Inflammatory macrophage (primary cell): Measurements from ENCODE around the gene FSIP2.
"Not testable (repeated sequence)": the region's sequence is repeated elsewhere in the genome, so short reads cannot be mapped to it uniquely, and the experiment has no call there.

Experiments used
- DNase-seq, 2 donors: peaks; one replicate each; pipeline ENCODE4 v3.0.0-alpha.2; 2020 to 2022

FSIP2 gene

DNA sequence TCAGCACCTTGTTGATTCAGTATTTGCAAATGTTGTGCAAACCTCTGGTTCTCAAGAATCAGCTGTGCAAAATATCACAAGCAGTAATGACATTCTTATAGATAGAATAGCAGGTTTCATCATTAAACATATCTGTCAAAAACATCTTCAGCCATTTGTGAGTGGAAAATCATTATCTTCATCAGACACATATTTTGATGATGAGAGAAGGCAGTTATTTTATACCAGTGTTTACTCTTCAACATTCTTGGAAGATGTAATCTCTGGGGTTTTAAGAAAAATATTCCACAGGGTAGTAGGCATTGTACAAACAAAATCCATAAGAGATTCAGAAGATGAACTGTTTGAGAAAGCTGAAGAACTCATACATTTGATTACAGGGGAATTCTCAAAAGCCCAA is 64.3 kb downstream of the FSIP2 start:
- no peak for DNase-seq

DNA sequence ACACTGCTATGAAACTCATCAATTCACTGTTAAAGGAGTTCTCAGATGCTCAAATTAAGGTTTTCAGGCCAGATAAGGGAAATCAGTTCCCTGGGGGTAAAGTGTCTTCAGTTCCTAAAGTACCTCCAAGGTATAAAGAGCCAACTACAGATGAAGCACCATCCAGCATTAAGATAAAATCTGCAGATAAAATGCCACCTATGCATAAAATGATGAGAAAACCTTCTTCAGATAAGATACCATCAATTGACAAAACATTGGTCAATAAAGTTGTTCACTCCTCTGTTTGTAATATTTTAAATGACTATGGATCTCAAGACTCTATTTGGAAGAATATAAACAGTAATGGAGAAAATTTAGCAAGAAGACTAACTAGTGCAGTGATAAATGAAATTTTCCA is 68.2 kb downstream of the FSIP2 start:
- DNase-seq: no peak

DNA sequence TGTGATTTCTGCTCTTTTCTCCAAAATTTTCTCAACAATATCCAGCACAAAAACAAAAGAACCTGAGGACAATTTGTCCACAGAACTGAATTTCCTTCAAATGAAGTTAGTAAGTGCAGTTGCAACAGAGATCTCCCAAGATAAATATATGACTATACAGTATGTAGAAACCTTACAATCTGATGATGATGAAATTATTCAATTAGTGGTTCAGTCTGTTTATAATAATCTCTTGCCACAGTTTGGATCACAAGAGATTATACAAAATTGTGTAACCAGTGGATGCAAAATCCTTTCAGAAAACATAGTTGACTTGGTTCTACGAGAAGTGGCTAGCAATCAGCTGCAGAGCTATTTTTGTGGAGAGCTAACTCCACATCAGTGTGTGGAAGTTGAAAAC is 68.7 kb downstream of the FSIP2 start:
- DNase-seq: no peak

DNA sequence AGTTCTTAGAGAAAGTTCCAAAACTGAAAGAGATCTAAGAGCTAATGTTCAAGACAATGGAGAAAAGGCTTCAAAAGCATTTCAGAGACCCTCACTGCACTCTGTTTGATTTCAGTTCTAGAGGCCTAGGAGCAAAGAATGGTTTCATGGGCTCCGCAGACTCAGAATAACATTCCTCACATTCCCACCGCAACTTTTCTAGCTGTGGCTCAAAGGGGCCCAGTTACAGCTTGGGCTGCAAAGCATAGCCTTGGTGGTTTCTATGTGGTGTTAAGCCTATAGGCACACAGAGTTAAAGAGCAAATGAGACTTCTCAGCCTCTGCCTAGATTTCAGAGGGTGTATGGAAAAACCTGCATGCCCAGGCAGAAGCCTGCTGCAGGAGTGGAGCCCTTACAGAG is 73.0 kb downstream of the FSIP2 start:
- DNase-seq: no peak

DNA sequence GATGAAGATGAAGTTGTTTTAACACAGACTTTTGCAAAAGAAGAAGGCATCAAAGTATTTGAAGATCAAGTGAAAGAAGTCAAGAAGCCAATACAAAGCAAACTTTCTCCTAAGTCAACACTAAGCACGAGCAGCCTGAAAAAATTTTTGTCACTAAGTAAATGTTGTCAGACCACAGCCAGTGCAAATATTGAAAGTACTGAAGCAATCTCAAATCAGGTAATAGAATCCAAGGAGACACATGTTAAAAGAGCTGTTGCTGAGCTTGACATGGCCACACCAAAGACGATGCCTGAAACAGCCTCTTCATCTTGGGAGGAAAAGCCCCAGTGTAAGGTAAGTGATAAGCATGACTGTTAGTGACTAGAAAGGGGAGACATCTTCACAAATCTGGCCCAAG is 75.1 kb downstream of the FSIP2 start:
- no peak for DNase-seq

DNA sequence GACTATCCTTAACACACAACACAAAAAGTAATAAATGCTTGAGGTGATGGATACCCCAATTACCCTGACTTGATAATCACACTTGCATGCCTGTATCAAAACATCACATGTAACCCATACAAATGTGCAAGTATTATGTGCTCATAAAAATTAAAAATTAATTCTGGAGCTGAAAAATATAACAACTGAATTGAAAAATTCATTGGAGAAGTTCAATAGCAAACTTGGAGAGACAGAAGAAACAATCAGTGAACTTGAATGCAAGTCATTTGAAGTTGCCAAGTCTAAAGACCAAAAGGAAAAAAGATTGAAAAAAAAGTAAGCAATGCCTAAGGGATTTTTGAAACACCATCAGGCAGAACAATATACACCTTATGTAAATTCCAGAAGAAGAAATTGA is 79.4 kb downstream of the FSIP2 start:
- no peak for DNase-seq

DNA sequence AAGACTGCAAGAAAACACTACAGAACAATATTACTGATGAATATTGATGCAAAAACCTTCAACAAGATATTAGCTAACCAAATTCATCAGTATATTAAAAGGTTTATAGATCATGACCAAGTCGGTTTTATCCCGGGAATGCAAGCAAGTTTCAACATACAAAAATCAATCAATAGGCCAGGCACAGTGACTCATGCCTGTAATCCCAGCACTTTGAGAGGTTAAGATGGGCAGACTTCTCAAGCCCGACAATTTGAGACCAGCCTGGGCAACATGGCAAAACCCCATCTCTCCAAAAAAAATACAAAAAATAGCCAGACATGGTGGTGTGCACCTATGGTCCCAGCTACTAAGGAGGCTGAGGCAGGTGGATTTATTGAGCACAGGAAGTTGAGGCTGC is 82.9 kb downstream of the FSIP2 start:
- no peak for DNase-seq

DNA sequence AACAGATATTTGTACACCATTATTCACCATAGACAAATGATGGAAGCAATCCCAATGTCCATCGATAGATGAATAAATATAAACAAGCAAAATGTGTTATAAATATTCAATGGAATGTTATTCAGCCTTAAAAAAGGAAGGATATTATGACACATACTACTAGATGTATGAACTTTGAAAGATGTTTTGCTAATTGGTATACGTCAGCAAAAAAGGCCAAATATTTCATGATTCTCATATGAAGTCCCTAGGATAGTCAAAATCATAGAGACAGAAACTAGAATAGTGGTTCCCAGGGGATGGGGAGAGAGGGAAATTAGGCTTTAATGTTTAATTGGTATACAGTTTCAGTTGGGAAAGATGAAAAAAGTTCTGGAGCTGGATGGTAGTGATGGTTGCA is 85.2 kb downstream of the FSIP2 start:
- no peak for DNase-seq

DNA sequence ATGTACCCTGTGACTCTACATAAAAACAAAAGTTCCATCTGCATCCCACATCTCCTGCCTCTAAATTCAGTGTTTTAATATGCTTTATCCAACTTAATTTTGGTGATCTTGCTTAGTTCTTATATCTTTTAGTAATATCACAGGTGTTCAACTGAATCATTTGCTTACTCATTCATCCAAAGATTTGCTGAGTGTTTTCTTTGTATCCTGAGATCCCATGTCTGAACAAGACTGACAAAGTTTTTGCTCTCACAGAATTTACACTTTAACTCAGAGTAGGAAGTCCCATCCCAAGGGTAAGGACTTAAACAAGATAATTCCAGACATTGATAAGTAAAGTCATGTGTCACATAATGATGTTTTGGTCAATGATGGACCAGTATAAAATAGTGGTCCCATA is 87.0 kb downstream of the FSIP2 start:
- DNase-seq: no peak

DNA sequence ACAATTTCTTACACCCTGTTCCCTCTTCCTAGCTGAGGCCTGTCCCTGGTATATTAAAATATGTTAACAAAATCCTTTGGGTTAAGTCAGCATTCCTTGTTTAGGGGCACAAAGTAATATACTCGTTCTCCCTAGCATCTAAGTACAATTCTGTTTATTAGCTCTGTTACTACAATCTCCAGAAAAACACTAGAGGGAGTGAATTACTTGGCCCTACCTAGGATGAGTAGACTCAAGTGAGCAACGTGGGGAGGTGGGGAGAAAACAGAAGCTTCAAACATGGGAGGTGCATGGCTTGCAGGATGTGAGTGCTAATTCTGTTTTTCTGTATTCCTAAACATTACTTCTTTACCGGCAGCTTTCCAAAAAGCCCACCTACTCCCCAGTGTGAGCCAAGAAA is 89.7 kb downstream of the FSIP2 start:
- DNase-seq: no peak

DNA sequence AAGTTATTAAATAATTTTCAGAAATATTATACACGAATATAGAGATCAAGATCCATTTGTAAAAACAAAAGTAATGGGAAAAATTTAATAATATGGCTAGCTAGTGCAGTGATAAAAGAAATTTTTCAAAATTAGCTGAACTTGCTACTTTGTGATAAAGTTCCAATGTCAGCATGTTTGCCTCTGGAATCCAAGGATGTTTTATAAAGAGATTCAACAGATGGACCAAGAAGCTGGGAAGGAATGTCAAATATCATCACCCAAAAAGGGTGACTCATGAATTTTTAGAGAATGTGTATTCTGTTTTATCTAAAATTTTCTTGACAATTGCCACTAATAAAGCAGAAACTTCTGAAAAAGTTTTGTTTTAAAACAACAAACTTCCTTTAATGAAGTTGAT is 95.3 kb downstream of the FSIP2 start:
- DNase-seq: no peak

DNA sequence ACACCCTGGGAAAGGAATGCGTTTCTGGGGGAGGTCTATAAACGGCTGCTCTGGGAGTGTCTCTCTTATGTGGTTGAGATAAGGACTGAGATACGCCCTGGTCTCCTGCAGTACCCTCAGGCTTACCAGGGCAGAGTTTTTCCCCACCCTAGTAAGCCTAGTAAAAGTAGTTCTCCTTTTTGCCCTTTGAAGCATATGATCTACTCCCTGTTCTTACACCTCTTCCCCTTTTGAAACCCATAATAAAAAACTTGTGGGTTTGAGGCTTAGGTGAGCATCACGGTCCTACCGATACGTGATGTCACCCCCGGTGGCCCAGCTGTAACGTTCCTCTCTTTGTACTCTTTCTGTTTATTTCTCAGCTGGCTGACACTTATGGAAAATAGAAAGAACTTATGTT is 97.4 kb downstream of the FSIP2 start:
- DNase-seq: no peak

DNA sequence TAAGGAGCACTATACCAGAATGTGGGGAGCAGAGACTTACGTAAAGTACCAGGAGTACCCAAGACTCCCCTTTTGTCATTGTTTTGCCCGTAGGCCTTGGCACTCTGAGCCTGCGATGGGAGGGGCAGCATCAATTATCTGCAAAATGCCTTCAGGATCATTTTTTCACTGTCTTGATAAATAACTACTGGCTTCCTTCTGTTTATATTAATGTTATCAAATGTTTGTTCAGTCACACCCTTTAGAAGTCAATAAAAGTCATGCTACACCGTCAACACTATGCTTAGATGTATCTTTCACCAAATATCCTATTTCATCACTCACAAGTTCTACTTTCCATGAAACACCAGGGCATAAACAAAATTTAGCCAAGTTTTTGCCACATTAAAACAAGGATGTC is 116.3 kb downstream of the FSIP2 start:
- DNase-seq: no peak

DNA sequence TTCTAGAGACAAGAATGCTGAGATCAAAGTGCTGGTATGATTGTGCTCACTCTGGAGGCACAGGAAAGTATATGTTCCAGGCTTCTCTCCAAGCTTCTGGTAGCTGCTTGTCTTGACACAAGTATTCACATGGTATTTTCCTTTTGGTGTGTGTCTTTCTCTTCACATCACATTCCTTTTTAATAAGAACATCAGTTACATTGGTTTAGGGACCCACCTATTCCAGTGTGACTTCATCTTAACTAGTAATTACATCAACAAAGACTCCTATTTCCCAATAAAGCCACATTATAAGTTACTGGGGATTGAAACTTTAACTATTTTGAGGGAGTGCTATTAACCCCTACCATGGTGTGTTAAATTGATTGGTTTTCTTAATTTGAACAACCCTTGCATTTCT is 119.1 kb downstream of the FSIP2 start:
- no peak for DNase-seq

DNA sequence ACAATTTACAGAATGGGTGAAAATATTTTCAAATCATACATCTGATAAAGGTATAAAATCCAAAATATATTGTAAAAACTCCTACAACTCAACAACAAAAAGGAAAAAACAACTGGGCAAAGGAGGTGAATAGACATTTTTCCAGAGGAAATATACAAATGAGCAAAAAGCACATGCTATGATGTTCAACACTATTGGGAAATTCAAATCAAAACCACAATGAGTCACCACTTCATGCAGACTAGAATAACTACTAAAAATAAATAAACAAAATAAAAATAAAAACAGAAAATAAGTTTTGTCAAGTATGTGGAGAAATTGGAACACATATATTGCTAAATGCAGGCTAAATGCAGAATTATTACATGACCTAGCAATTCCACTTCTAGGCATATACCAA is 120.9 kb downstream of the FSIP2 start:
- DNase-seq: no peak

DNA sequence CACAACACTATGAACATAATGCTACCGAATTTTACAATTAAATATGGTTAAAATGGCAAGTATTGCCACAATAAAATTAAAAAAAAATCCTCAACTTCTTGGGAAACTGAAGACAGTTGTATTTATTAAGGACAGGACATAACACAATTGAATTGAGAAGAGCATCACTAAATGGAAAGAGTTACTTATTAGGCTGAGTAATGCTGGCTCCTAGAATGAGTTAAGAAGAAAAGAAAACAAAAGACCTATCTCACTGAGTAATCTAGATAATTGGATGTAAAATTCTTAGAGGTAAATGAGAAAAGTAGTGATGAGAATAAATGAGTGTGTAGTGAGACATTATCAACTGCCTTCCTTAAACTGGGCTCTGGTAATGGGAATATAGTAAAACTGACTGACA is 121.7 kb downstream of the FSIP2 start:
- no peak for DNase-seq

DNA sequence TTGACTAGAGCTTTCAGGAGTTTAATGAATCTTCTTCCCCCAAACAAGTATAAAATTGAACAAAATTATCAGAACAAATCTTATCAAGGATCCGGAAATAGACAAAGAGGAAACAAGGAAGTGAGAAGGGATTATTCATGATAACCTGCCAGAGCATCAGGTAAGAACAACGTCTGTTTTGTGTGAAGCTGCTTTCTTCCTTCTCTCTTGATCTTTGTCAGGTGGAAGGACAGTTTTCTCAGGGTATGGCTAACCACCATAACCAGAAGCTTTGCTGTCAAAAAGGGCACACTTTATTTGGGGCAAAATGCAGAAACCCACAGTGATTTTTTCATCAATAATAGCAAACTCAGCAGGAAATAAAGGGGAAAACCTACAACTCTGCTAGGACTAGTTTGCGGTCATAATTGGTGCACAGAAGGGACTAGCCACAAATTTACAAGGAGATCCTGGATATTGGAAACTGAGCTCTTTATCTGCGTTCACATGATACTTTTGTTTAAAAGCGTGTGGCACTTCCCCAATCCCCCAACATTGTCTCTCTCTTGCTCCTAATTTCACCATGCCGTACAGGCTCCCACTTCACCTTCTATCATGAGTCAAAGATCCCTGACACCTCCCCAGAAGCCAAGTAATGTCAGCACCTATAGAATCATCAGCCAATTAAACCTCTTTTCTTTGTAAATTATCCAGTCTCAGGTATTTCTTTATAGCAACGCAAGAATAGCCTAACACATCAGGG is 124.2 kb downstream of the FSIP2 start:
- DNase-seq: no peak

DNA sequence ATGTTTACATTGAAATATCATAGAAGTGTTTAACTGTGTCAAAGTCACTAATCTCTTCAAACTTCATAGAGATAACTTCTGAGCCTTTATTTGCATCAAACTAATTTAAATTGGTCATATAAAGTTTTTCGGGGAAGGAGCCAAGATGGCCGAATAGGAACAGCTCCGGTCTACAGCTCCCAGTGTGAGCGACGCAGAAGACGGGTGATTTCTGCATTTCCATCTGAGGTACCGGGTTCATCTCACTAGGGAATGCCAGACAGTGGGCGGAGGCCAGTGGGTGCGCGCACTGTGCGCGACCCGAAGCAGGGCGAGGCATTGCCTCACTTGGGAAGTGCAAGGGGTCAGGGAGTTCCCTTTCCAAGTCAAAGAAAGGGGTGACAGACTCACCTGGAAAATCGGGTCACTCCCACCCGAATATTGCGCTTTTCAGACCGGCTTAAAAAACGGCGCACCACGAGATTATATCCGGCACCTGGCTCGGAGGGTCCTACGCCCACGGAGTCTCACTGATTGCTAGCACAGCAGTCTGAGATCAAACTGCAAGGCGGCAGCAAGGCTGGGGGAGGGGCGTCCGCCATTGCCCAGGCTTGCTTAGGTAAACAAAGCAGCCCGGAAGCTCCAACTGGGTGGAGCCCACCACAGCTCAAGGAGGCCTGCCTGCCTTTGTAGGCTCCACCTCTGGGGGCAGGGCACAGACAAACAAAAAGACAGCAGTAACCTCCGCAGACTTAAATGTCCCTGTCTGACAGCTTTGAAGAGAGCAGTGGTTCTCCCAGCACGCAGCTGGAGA is 126.1 kb downstream of the FSIP2 start:
- DNase-seq: not testable (repeated sequence)

DNA sequence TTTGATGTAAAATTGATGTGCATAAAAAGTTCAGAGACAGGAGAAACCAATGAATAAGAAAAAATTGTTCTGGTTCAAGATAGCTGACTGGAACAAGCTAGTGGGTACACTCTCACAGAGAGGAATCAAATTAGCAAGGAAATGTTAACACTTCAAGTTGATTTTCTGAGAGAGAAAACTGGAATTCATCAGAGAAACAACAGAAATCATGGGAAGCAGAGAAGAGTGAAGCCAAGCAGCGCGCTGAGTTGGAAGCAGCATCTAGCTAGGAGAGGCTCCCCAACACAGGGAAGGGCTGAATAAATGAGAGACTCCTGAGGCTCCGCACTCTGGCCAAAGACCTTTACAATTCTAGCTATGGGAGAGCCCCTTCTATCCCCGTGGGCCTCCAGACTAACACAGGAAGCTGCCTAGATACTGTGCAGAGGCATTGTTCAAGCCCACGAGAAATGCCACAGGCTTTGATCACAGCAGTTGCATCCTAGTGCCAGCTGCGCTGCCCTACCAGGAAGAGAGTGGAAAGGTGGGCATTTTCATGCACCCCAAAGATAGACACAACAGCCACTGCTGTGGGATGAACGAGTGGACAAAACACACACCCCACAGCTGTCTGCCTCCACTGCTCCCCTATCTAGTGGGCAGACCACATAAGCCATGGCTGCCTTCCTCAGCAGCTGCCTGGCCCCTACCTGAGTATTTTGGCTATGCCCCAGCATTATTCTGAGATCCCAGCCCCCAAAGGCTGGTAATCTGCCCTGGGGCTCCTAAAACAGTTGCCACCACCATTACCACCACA is 136.7 kb downstream of the FSIP2 start:
- DNase-seq: no peak

DNA sequence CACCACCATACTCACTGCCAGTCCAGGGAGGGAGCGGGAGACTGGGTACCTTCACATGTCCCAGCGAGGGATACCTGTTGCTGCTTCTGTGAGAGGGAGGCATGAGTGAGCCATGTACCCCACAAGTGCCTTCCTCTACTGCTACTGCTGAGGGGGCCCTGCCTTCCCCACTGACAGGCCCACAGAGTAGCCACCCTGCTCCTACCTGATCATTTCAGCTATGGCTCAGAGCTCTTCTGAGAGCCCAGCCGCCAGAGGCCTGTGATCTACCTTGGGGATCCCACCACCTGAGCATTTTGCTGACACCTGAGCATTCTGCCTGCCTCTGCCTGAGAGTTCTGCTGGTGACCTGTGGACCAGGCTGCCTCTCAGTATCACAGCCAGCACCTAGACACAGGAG is 137.6 kb downstream of the FSIP2 start:
- DNase-seq: no peak

DNA sequence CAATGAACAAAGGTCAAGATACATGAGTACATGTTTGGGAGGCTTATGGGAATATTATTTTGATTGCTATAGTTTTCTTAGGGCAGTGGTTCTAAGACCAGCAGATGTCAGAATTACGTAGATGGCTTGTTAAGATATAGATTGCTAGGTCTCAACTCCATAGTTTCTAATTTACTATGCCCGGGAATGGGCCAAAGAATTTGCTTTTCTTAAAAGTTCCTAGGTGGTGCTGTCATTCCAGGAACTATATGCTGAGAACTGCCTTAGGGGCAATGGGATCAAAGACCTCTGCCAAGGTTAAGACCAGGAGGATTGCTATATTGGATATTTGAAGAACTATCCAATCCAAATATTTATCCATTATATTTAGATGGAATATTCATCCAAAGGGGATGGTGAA is 141.8 kb downstream of the FSIP2 start:
- DNase-seq: no peak
